Endodermal cell (in vitro differentiated cells): ENCODE results near the gene GDAP2. TPM values are rescaled to one million over a fixed set of nuclear protein-coding genes. Genes with fewer than 3 reads are reported as not detected.

ENCODE experiments used
- DNase-seq: peaks from one replicate; pipeline ENCODE4 v3.0.0-alpha.2; 2017
- H3K27ac ChIP-seq: 2 replicates; pipeline ENCODE4 v1.5.1; 2013; ENCODE audit warnings: mild to moderate bottlenecking, low read depth, low read length, moderate library complexity
- H3K27me3 ChIP-seq: 2 replicates; pipeline ENCODE4 v1.6.1; 2013; ENCODE audit warnings: mild to moderate bottlenecking, low read length, moderate library complexity; ENCODE audit not compliant: insufficient read depth, control insufficient read depth, poor library complexity, severe bottlenecking
- H3K36me3 ChIP-seq: 2 replicates; pipeline ENCODE4 v1.7.0; 2013; ENCODE audit warnings: mild to moderate bottlenecking, low read length, moderate library complexity; ENCODE audit not compliant: control insufficient read depth, insufficient read depth
- H3K4me1 ChIP-seq: one replicate; pipeline ENCODE4 v1.7.0; 2013; ENCODE audit warnings: low read length; ENCODE audit not compliant: control insufficient read depth, insufficient read depth
- H3K4me3 ChIP-seq: 2 replicates; pipeline ENCODE4 v1.5.1; 2013; ENCODE audit warnings: mild to moderate bottlenecking, low read length, moderate library complexity
- H3K9ac ChIP-seq: 2 replicates; pipeline ENCODE4 v1.6.1; 2013; ENCODE audit warnings: mild to moderate bottlenecking, low read length, moderate library complexity; ENCODE audit not compliant: poor library complexity, severe bottlenecking; ENCODE audit errors: extremely low read depth
- H3K9me3 ChIP-seq: 2 replicates; pipeline ENCODE4 v1.6.1; 2013; ENCODE audit warnings: mild to moderate bottlenecking, low read length, moderate library complexity; ENCODE audit not compliant: control insufficient read depth
- H3K27ac Mint-ChIP-seq: 2 replicates; pipeline ENCODE4 v1.8.0; 2020; ENCODE audit warnings: mixed read lengths
- H3K27me3 Mint-ChIP-seq: 2 replicates; pipeline ENCODE4 v1.8.0; 2021; ENCODE audit warnings: mild to moderate bottlenecking, mixed read lengths; ENCODE audit not compliant: insufficient read depth
- H3K36me3 Mint-ChIP-seq: 2 replicates; pipeline ENCODE4 v1.8.0; 2020; ENCODE audit warnings: low read depth, mixed read lengths
- H3K4me1 Mint-ChIP-seq: 2 replicates; pipeline ENCODE4 v1.8.0; 2020; ENCODE audit warnings: mixed read lengths
- H3K4me3 Mint-ChIP-seq: 2 replicates; pipeline ENCODE4 v1.8.0; 2020; ENCODE audit warnings: mild to moderate bottlenecking, moderate library complexity, mixed read lengths
- H3K9me3 Mint-ChIP-seq: 2 replicates; pipeline ENCODE4 v1.8.0; 2020; ENCODE audit warnings: mild to moderate bottlenecking, mixed read lengths
- WGBS, 2 experiments: methylation state at CpG; one replicate each; pipeline versions ENCODE4 v1.1.5 to v1.1.7; 2013; ENCODE audit warnings: missing lambda C conversion rate in 2 of 2, mixed read lengths in 1 of 2; ENCODE audit not compliant: insufficient coverage in 1 of 2, insufficient read length in 1 of 2; 5-methylcytosine and 5-hydroxymethylcytosine counted together
- total RNA-seq, 2 donors: library from RNA; stranded (reverse); fragmentation: NEBNext Ultra II Directional in 1 of 2; extraction: Animal tissue kit (Norgen Biotek cat#: 25700) in 1 of 2; gene quantifications; 2 replicates in 1 of 2; 3 replicates in 1 of 2; pipeline ENCODE4 v1.2.1, GENCODE V29; 2021
- TF ChIP-seq, protein P1 (sequence below): fragments of 200-600 bp; sonication (generic); conservative IDR thresholded peaks from 2 replicates; pipeline ENCODE4 v1.5.0; 2021; ENCODE audit warnings: antibody characterized with exemption, mild to moderate bottlenecking

GDAP2 gene
- total RNA-seq, 2 donors from 2014 or later = 24.1 to 34.8 TPM

GRCh38 chr1:117883616-117884015 lies 45.8 kb downstream of the GDAP2 start:
- Mint-ChIP-seq H3K27me3 (no peaks in the 10 kb centered on the region), H3K4me3 (no peak overlapping the region), H3K4me1 (no peaks in the 10 kb centered on the region), H3K9me3 (no peaks in the 10 kb centered on the region), H3K36me3 (peaks cover 13% of the 10 kb centered on the region), H3K27ac (no peak overlapping the region)
- TF ChIP-seq, protein P1, sequence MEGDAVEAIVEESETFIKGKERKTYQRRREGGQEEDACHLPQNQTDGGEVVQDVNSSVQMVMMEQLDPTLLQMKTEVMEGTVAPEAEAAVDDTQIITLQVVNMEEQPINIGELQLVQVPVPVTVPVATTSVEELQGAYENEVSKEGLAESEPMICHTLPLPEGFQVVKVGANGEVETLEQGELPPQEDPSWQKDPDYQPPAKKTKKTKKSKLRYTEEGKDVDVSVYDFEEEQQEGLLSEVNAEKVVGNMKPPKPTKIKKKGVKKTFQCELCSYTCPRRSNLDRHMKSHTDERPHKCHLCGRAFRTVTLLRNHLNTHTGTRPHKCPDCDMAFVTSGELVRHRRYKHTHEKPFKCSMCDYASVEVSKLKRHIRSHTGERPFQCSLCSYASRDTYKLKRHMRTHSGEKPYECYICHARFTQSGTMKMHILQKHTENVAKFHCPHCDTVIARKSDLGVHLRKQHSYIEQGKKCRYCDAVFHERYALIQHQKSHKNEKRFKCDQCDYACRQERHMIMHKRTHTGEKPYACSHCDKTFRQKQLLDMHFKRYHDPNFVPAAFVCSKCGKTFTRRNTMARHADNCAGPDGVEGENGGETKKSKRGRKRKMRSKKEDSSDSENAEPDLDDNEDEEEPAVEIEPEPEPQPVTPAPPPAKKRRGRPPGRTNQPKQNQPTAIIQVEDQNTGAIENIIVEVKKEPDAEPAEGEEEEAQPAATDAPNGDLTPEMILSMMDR = no peak
- no peaks in the 10 kb centered on the region for H3K4me1 ChIP-seq
- no peak overlapping the region for H3K4me3 ChIP-seq
- no peak for DNase-seq
- no peaks in the 10 kb centered on the region for H3K27me3 ChIP-seq
- no peak overlapping the region for H3K27ac ChIP-seq
- H3K36me3 ChIP-seq = peaks cover 21% of the 10 kb centered on the region
- WGBS, 2 experiments = 100% methylated on average over 1 of the region's 1 CpG
- H3K9ac ChIP-seq = no peak overlapping the region
- H3K9me3 ChIP-seq = no peaks in the 10 kb centered on the region

- Histone ChIP-seq H3K9ac (no peak overlapping the region), H3K9me3 (peaks cover 19% of the 10 kb centered on the region), H3K4me3 (no peak overlapping the region), H3K27me3 (no peaks in the 10 kb centered on the region), H3K4me1 (no peaks in the 10 kb centered on the region), H3K27ac (no peak overlapping the region), H3K36me3 (peaks cover 60% of the 10 kb centered on the region)
- TF ChIP-seq, protein P1 = no peak
- H3K9me3 Mint-ChIP-seq = peaks cover 7% of the 10 kb centered on the region
- H3K4me3 Mint-ChIP-seq = no peak overlapping the region
- no peak for DNase-seq
- H3K36me3 Mint-ChIP-seq = peaks cover 45% of the 10 kb centered on the region
- no CpG with 5 or more reads among the region's 1 CpG for WGBS, 2 experiments
- H3K27ac Mint-ChIP-seq = no peak overlapping the region
- H3K27me3 Mint-ChIP-seq = no peaks in the 10 kb centered on the region
- no peaks in the 10 kb centered on the region for H3K4me1 Mint-ChIP-seq
Measured at GRCh38 chr1:117879284-117879683, 50.1 kb downstream of the GDAP2 start.

DNA sequence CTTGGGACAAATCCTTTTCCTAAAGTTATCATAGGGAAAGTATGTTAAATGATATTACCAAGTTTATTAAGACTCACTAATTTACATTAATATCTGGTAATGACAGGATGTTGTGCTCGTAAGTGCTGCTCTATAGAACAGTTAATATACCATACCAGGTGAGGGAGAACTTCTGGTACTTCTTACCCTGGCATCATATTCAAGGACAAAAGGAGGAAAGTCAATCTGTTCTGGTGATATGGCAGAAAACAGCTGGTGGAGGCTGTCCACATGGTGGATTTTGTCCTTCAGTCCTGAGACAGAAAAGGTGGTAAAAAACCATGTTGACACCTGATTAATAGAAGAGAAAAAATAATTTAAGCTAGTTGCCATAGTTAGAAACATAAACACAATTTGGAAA lies 51.6 kb downstream of the GDAP2 start:
- Mint-ChIP-seq H3K9me3 (peaks cover 7% of the 10 kb centered on the region), H3K36me3 (peaks cover 59% of the 10 kb centered on the region), H3K4me1 (no peaks in the 10 kb centered on the region), H3K27me3 (no peaks in the 10 kb centered on the region), H3K27ac (no peak overlapping the region), H3K4me3 (no peak overlapping the region)
- WGBS, 2 experiments = no CpG with 5 or more reads among the region's 1 CpG
- H3K27ac ChIP-seq = no peak overlapping the region
- TF ChIP-seq, protein P1 = no peak
- no peak overlapping the region for H3K9ac ChIP-seq
- H3K27me3 ChIP-seq = no peaks in the 10 kb centered on the region
- H3K4me3 ChIP-seq = no peak overlapping the region
- H3K36me3 ChIP-seq = peaks cover 55% of the 10 kb centered on the region
- H3K4me1 ChIP-seq = no peaks in the 10 kb centered on the region
- peaks cover 19% of the 10 kb centered on the region for H3K9me3 ChIP-seq
- no peak for DNase-seq
